ENCODE results near the gene MMEL1. TPM values are rescaled to one million over a fixed set of nuclear protein-coding genes. Genes with fewer than 3 reads are reported as not detected.
A peak's percentile ranks its signal among the peaks of the same experiment; 100 is the strongest.
"Not testable (repeated sequence)": the region's sequence is repeated elsewhere in the genome, so short reads cannot be mapped to it uniquely, and the experiment has no call there.

The MMEL1 gene
- total and polyA plus RNA-seq, 7 experiments from 2014 or later = 2.0 to 20.5 (median 2.8) TPM

DNA sequence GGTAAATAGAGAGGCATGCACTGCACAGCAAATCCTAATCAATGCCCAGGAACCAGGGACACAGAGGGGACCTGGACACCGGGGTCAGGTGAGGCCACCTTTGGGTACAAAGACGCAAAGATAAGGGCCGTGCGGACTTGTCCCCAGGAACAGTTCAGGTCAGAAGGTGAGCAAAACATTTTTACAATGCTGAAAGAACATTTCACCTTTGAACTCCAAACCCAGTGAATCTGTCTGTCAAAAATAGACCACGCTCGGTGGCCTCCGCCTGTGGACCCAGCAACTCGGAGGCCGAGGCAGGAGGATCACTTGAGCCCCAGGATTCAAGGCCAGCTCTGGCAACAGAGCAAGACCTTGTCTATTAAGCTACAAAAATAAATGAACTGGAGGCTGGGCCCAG lies 61.5 kb downstream of the MMEL1 start:
- Mint-ChIP-seq H3K27me3 (no peaks in the 10 kb centered on the region), H3K36me3 (peaks cover 0 to 31% (median 5%) of the 10 kb centered on the region in 5 donors), H3K9me3 (peaks cover 3 to 25% (median 8%) of the 10 kb centered on the region in 11 donors), H3K4me1 (peaks cover 4 to 25% (median 12%) of the 10 kb centered on the region in 7 donors), H3K27ac (no peak overlapping the region), H3K4me3 (no peak overlapping the region)
- Histone ChIP-seq H3K4me3 (ENCODE audit: low read length) (no peak overlapping the region), H3K4me1 (ENCODE audit: control insufficient read depth in 2 of 2, insufficient read depth in 2 of 2, low read length in 2 of 2) (no peaks in the 10 kb centered on the region), H3K27me3 (ENCODE audit: control insufficient read depth in 2 of 2, insufficient read depth in 2 of 2, low read length in 2 of 2) (no peaks in the 10 kb centered on the region), H3K9me3 (ENCODE audit: control insufficient read depth in 2 of 3, low read length in 3 of 3) (peaks cover 0 to 8% (median 0%) of the 10 kb centered on the region in 3 experiments), H3K27ac (ENCODE audit: low read depth, low read length) (no peak overlapping the region), H3K36me3 (ENCODE audit: control insufficient read depth in 2 of 3, insufficient read depth in 3 of 3, low read length in 3 of 3) (no peaks in the 10 kb centered on the region)
- DNase-seq (no peak), ATAC-seq (no peak)
- ChIA-PET POLR2A (interaction anchor here (1.0 to 4.8 kb wide), 3 partner anchors 10 to 15 kb away, joined by 4 to 26 read pairs (median 7); partner anchors contain the start of gene TNFRSF14), CTCF (interaction anchor here (0.7 kb wide), 1 partner anchor 10 kb away, joined by 4 read pairs; no protein-coding TSS in a partner anchor)
- intact Hi-C loops (cut with micrococcal nuclease) = no loop called here

GRCh38 chr1:2570332-2570731 lies 62.5 kb downstream of the MMEL1 start:
- POLR2A ChIA-PET = interaction anchor here (1.0 to 1.7 kb wide), 3 partner anchors 8 to 14 kb away, joined by 3 to 7 read pairs (median 4); partner anchors contain the start of gene TNFRSF14
- ATAC-seq (peak; percentile 18), DNase-seq (no peak)
- Histone ChIP-seq H3K4me3 (ENCODE audit: low read length) (no peak overlapping the region), H3K27ac (ENCODE audit: low read depth, low read length) (no peak overlapping the region), H3K4me1 (ENCODE audit: control insufficient read depth in 2 of 2, insufficient read depth in 2 of 2, low read length in 2 of 2) (no peaks in the 10 kb centered on the region), H3K9me3 (ENCODE audit: control insufficient read depth in 2 of 3, low read length in 3 of 3) (peaks cover 0 to 8% (median 0%) of the 10 kb centered on the region in 3 experiments), H3K27me3 (ENCODE audit: control insufficient read depth in 2 of 2, insufficient read depth in 2 of 2, low read length in 2 of 2) (no peaks in the 10 kb centered on the region), H3K36me3 (ENCODE audit: control insufficient read depth in 2 of 3, insufficient read depth in 3 of 3, low read length in 3 of 3) (no peaks in the 10 kb centered on the region)
- Mint-ChIP-seq H3K4me1 (peaks cover 0 to 19% (median 9%) of the 10 kb centered on the region in 7 donors), H3K9me3 (peaks cover 3 to 25% (median 8%) of the 10 kb centered on the region in 11 donors), H3K27ac (peak overlapping the region in 1 of 9 donors; percentile 26), H3K27me3 (no peaks in the 10 kb centered on the region), H3K4me3 (no peak overlapping the region), H3K36me3 (peaks cover 0 to 31% (median 5%) of the 10 kb centered on the region in 5 donors)
- intact Hi-C loops (cut with micrococcal nuclease) = no loop called here
- CTCF ChIA-PET = no interaction called here

DNA sequence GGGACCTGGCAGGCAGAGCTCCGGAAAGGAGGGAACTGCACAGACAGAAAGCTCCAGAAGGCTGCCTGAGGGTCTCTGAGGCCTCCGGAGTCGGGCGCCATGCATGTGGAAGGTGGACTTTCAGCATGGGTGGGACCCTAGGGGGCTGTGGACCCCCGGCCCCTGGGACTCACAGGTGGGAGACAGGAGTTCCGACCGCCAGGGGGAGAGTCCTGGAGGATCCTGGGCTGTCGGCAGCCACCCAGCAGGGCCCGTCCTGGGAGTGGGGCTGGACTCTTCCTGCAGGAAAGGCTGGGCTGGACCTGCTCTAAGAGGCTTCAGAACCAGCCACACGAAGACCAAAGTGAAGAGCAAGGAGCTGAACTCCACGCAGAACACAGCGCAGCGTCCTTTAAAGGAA lies 63.1 kb downstream of the MMEL1 start:
- H3K27ac Mint-ChIP-seq; H3K9me3 ChIP-seq (ENCODE audit: control insufficient read depth in 2 of 3, low read length in 3 of 3); ATAC-seq; H3K27me3 ChIP-seq (ENCODE audit: control insufficient read depth in 2 of 2, insufficient read depth in 2 of 2, low read length in 2 of 2); H3K4me1 ChIP-seq (ENCODE audit: control insufficient read depth in 2 of 2, insufficient read depth in 2 of 2, low read length in 2 of 2); CTCF ChIA-PET; H3K27me3 Mint-ChIP-seq; H3K36me3 ChIP-seq (ENCODE audit: control insufficient read depth in 2 of 3, insufficient read depth in 3 of 3, low read length in 3 of 3); DNase-seq; H3K27ac ChIP-seq (ENCODE audit: low read depth, low read length); H3K4me3 ChIP-seq (ENCODE audit: low read length); intact Hi-C loops (cut with micrococcal nuclease): not testable (repeated sequence)
- peaks cover 3 to 23% (median 8%) of the 10 kb centered on the region in 11 donors for H3K9me3 Mint-ChIP-seq
- H3K36me3 Mint-ChIP-seq = peaks cover 0 to 31% (median 5%) of the 10 kb centered on the region in 5 donors
- POLR2A ChIA-PET = interaction anchor here (1.0 kb wide), 1 partner anchor 9 kb away, joined by 3 read pairs; no protein-coding TSS in a partner anchor
- peak overlapping the region in 1 of 10 donors; percentile 48 for H3K4me3 Mint-ChIP-seq
- peaks cover 0 to 15% (median 9%) of the 10 kb centered on the region in 7 donors for H3K4me1 Mint-ChIP-seq

DNA sequence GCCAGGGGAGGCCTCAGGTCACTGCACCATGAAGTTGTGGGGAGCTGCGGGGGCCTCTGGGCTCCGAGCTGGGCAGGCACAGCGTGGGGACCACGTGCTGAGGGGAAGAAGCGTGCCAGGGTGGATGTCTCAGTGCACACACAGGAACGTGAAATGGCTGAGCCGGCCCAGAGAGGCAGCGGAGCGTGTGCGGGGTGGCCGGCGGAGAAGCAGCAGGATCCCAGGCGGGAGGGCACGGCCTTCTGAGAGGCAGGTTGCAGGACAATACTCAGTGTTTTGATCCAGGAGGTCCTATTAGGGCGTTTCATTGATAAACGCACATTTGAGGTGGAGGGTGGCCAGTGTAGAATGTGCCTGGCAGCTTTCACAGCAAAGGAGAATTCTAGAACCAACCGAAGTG lies 63.8 kb downstream of the MMEL1 start:
- H3K4me1 ChIP-seq (ENCODE audit: control insufficient read depth in 2 of 2, insufficient read depth in 2 of 2, low read length in 2 of 2) = no peaks in the 10 kb centered on the region
- H3K27me3 ChIP-seq (ENCODE audit: control insufficient read depth in 2 of 2, insufficient read depth in 2 of 2, low read length in 2 of 2) = no peaks in the 10 kb centered on the region
- DNase-seq (no peak), ATAC-seq (no peak)
- intact Hi-C loops (cut with micrococcal nuclease) = no loop called here
- H3K27ac ChIP-seq (ENCODE audit: low read depth, low read length) = no peak overlapping the region
- CTCF ChIA-PET = no interaction called here
- Mint-ChIP-seq H3K4me3 (no peak overlapping the region), H3K9me3 (peaks cover 3 to 18% (median 8%) of the 10 kb centered on the region in 11 donors), H3K4me1 (peaks cover 0 to 11% (median 6%) of the 10 kb centered on the region in 7 donors), H3K27ac (no peak overlapping the region), H3K27me3 (no peaks in the 10 kb centered on the region), H3K36me3 (peaks cover 0 to 28% (median 5%) of the 10 kb centered on the region in 5 donors)
- POLR2A ChIA-PET = no interaction called here
- H3K9me3 ChIP-seq (ENCODE audit: control insufficient read depth in 2 of 3, low read length in 3 of 3) = peaks cover 0 to 6% (median 0%) of the 10 kb centered on the region in 3 experiments
- no peak overlapping the region for H3K4me3 ChIP-seq (ENCODE audit: low read length)
- H3K36me3 ChIP-seq (ENCODE audit: control insufficient read depth in 2 of 3, insufficient read depth in 3 of 3, low read length in 3 of 3) = peaks cover 0 to under 1% (median 0%) of the 10 kb centered on the region in 3 experiments

DNA sequence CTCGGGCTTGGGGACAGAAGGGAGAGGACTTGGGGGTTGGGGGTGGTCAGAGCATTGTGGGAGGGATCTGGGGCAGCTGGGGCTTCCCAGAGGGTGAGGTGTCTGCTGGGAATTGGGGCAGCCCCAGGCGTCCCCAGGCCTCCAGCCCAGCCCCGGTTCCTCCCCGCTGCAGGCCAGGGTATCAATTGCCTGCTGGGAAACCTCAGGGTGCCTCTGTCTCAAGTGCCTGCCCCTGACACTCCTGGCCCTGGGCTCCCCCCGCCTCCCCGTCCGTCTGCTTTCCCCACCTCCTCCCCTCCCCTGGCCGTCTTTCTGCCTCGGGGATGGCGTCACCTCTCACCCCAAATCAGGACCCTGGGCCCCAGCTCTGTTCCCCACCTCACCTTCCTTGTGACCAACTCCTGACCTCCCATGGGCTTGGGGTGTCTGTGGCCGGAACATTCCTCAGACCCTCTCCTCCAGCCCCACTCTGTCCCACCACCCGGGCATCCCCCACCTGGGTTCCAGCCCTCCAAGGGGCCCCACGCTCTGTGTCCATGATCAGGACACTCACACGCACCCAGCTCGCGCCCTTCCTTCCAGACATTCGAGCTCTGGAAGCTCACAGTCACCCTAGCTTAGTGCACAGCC lies 64.5 kb downstream of the MMEL1 start:
- intact Hi-C loops (cut with micrococcal nuclease); H3K4me1 ChIP-seq (ENCODE audit: control insufficient read depth in 2 of 2, insufficient read depth in 2 of 2, low read length in 2 of 2); ATAC-seq; H3K27ac Mint-ChIP-seq; H3K4me3 Mint-ChIP-seq; DNase-seq; H3K4me1 Mint-ChIP-seq; H3K27me3 ChIP-seq (ENCODE audit: control insufficient read depth in 2 of 2, insufficient read depth in 2 of 2, low read length in 2 of 2); H3K27ac ChIP-seq (ENCODE audit: low read depth, low read length); H3K27me3 Mint-ChIP-seq; H3K9me3 ChIP-seq (ENCODE audit: control insufficient read depth in 2 of 3, low read length in 3 of 3); POLR2A ChIA-PET; CTCF ChIA-PET; H3K4me3 ChIP-seq (ENCODE audit: low read length); H3K36me3 ChIP-seq (ENCODE audit: control insufficient read depth in 2 of 3, insufficient read depth in 3 of 3, low read length in 3 of 3): not testable (repeated sequence)
- Mint-ChIP-seq H3K9me3 (peaks cover 0 to 10% (median 5%) of the 10 kb centered on the region in 11 donors), H3K36me3 (peaks cover 0 to 21% (median 5%) of the 10 kb centered on the region in 5 donors)

DNA sequence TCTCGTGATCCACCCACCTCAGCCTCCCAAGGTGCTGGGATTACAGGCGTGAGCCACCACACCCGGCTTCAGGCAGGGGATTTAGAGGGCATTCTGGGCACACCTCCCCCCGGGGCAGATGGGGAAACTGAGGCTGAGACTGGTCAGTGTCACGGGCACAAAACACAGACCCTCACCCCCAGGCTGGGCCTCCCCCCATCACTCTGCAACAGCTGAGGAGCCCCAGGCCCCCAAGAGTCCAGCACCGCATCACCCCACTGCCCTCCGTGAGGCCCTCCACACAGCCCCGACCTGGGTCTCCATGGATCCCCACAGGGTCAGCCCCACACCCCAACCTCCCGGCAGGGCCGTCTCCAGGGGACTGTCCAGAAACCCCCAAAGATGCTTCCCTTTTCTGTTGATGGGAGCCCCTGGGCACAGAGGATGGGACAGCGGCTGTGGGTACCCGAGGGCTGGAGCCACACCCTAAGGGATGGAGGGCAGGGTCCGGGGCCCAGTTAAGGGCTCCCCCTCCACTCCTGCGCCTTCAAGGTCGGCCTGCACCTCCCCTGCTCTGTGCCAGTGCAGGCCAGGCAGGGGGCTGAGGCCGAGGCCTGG lies 65.6 kb downstream of the MMEL1 start:
- peaks cover 0 to 13% (median 0%) of the 10 kb centered on the region in 5 donors for H3K36me3 Mint-ChIP-seq
- no peaks in the 10 kb centered on the region for H3K9me3 ChIP-seq (ENCODE audit: control insufficient read depth in 2 of 3, low read length in 3 of 3)
- H3K27me3 ChIP-seq (ENCODE audit: control insufficient read depth in 2 of 2, insufficient read depth in 2 of 2, low read length in 2 of 2) = no peaks in the 10 kb centered on the region
- ATAC-seq (no peak), DNase-seq (no peak)
- H3K4me3 ChIP-seq (ENCODE audit: low read length) = no peak overlapping the region
- H3K4me1 ChIP-seq (ENCODE audit: control insufficient read depth in 2 of 2, insufficient read depth in 2 of 2, low read length in 2 of 2) = no peaks in the 10 kb centered on the region
- peaks cover 0 to 3% (median 0%) of the 10 kb centered on the region in 11 donors for H3K9me3 Mint-ChIP-seq
- ChIA-PET CTCF (no interaction called here), POLR2A (no interaction called here)
- peak overlapping the region in 1 of 9 donors; percentile 25 for H3K27ac Mint-ChIP-seq
- H3K27me3 Mint-ChIP-seq = no peaks in the 10 kb centered on the region
- no peak overlapping the region for H3K27ac ChIP-seq (ENCODE audit: low read depth, low read length)
- peaks cover 0 to 5% (median 0%) of the 10 kb centered on the region in 7 donors for H3K4me1 Mint-ChIP-seq
- H3K4me3 Mint-ChIP-seq = no peak overlapping the region
- H3K36me3 ChIP-seq (ENCODE audit: control insufficient read depth in 2 of 3, insufficient read depth in 3 of 3, low read length in 3 of 3) = peaks cover 0 to 19% (median 0%) of the 10 kb centered on the region in 3 experiments
- intact Hi-C loops (cut with micrococcal nuclease) = no loop called here
